HFFc6 (cell line): Measurements from ENCODE around the gene INVS. TPM values are rescaled to one million over a fixed set of nuclear protein-coding genes. Genes with fewer than 3 reads are reported as not detected.

ENCODE experiments used
- DNase-seq: peaks from one replicate; pipeline ENCODE4 v3.0.0-alpha.2; 2018
- H3K27ac Mint-ChIP-seq: 2 replicates; pipeline ENCODE4 v1.8.0; 2020; ENCODE audit warnings: mild to moderate bottlenecking, mixed read lengths
- H3K27me3 Mint-ChIP-seq: 2 replicates; pipeline ENCODE4 v1.8.0; 2021; ENCODE audit warnings: mild to moderate bottlenecking, moderate library complexity, mixed read lengths; ENCODE audit not compliant: insufficient read depth
- H3K36me3 Mint-ChIP-seq: 2 replicates; pipeline ENCODE4 v1.8.0; 2021; ENCODE audit warnings: low read depth, mixed read lengths
- H3K4me1 Mint-ChIP-seq: 2 replicates; pipeline ENCODE4 v1.8.0; 2020; ENCODE audit warnings: low read depth, mixed read lengths
- H3K4me3 Mint-ChIP-seq: 2 replicates; pipeline ENCODE4 v1.8.0; 2020; ENCODE audit warnings: mild to moderate bottlenecking, moderate library complexity, mixed read lengths
- H3K9me3 Mint-ChIP-seq: 2 replicates; pipeline ENCODE4 v1.8.0; 2020; ENCODE audit warnings: mild to moderate bottlenecking, mixed read lengths
- total RNA-seq, 6 experiments: library from RNA; stranded (reverse); fragmentation: NEBNext Ultra II Directional; extraction: Animal tissue kit (Norgen Biotek cat#: 25700); gene quantifications; 2 replicates in 1 of 6; 3 replicates in 5 of 6; pipeline ENCODE4 v1.2.3, GENCODE V29; 2021
- TF ChIP-seq, protein P1 (sequence below): fragments of 200-600 bp; sonication (generic); IDR thresholded peaks from 2 replicates; pipeline ENCODE4 v1.5.0; 2021; ENCODE audit warnings: antibody characterized with exemption, mild to moderate bottlenecking

INVS gene
- total RNA-seq, 6 experiments from 2014 or later: 13.5 to 16.5 (median 14.6) TPM

DNA sequence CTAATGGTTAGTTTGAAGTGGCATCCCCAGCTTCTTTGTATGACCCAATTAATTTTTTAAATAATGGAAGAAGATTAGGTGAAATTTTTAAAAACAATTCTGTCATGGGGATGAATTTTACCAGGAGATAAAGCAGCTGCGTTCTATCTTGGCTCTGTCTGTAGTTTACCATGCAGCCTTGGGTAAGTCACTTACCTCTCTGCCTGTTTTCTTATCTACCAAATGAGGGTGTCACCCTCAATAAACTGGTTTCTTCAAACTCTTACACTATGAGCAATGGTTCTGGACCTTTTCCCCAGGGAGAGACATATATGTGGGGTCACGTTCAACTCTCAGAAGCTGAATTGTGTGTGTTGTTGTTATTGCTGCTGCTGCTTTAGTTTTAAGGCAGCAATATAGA, 182.0 kb downstream of the INVS start:
- Mint-ChIP-seq H3K27me3 (no peaks in the 10 kb centered on the region), H3K4me1 (peaks cover 21% of the 10 kb centered on the region), H3K27ac (no peak overlapping the region), H3K4me3 (no peak overlapping the region), H3K9me3 (no peaks in the 10 kb centered on the region), H3K36me3 (peaks cover 33% of the 10 kb centered on the region)
- TF ChIP-seq, protein P1, sequence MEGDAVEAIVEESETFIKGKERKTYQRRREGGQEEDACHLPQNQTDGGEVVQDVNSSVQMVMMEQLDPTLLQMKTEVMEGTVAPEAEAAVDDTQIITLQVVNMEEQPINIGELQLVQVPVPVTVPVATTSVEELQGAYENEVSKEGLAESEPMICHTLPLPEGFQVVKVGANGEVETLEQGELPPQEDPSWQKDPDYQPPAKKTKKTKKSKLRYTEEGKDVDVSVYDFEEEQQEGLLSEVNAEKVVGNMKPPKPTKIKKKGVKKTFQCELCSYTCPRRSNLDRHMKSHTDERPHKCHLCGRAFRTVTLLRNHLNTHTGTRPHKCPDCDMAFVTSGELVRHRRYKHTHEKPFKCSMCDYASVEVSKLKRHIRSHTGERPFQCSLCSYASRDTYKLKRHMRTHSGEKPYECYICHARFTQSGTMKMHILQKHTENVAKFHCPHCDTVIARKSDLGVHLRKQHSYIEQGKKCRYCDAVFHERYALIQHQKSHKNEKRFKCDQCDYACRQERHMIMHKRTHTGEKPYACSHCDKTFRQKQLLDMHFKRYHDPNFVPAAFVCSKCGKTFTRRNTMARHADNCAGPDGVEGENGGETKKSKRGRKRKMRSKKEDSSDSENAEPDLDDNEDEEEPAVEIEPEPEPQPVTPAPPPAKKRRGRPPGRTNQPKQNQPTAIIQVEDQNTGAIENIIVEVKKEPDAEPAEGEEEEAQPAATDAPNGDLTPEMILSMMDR: no peak
- DNase-seq: no peak

- H3K27me3 Mint-ChIP-seq: no peaks in the 10 kb centered on the region
- no peak overlapping the region for H3K27ac Mint-ChIP-seq
- H3K9me3 Mint-ChIP-seq: no peaks in the 10 kb centered on the region
- no peak for DNase-seq
- no peak overlapping the region for H3K4me3 Mint-ChIP-seq
- H3K4me1 Mint-ChIP-seq: peaks cover 18% of the 10 kb centered on the region
- H3K36me3 Mint-ChIP-seq: peaks cover 34% of the 10 kb centered on the region
- TF ChIP-seq, protein P1: no peak
These were observed 182.8 kb downstream of the INVS start for GRCh38 chr9:100281676-100282387.

GRCh38 chr9:100282388-100282719, 183.3 kb downstream of the INVS start:
- TF ChIP-seq, protein P1: no peak
- Mint-ChIP-seq H3K27me3 (no peaks in the 10 kb centered on the region), H3K4me3 (no peak overlapping the region), H3K36me3 (peaks cover 34% of the 10 kb centered on the region), H3K4me1 (peaks cover 13% of the 10 kb centered on the region), H3K9me3 (no peaks in the 10 kb centered on the region), H3K27ac (no peak overlapping the region)
- no peak for DNase-seq

DNA sequence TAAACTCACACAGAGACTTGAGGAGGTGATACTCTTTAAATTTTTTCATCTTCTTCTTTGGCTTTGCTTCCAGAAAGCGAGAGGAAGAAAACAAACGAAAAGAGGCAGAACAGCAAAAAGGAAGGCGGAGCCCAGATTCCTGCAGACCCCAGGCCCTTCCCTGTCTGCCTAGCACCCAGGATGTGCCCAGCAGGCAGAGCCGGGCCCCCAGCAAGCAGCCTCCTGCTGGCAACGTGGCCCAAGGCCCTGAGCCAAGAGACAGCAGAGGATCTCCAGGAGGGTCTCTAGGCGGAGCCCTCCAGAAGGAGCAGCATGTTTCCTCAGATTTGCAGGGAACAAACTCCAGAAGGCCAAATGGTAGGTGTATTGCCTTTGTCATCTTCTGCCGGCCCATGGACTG, 185.2 kb downstream of the INVS start:
- Mint-ChIP-seq H3K9me3 (peaks cover 6% of the 10 kb centered on the region; the same call in 1 of the 2 replicates), H3K4me3 (no peak overlapping the region), H3K4me1 (no peaks in the 10 kb centered on the region), H3K36me3 (peaks cover 51% of the 10 kb centered on the region), H3K27me3 (no peaks in the 10 kb centered on the region), H3K27ac (no peak overlapping the region)
- TF ChIP-seq, protein P1: no peak
- no peak for DNase-seq

GRCh38 chr9:100285080-100285479, 186.0 kb downstream of the INVS start:
- H3K36me3 Mint-ChIP-seq: peaks cover 51% of the 10 kb centered on the region
- no peak overlapping the region for H3K27ac Mint-ChIP-seq

More at GRCh38 chr9:100285080-100285479, 186.0 kb downstream of the INVS start:
- Mint-ChIP-seq H3K4me1 (no peaks in the 10 kb centered on the region), H3K9me3 (peaks cover 6% of the 10 kb centered on the region; the same call in 1 of the 2 replicates), H3K27me3 (no peaks in the 10 kb centered on the region), H3K4me3 (no peak overlapping the region)
- TF ChIP-seq, protein P1: no peak
- DNase-seq: no peak
